GM20000 (cell line): ENCODE results near the gene RAB40B.

Source experiments
- DNase-seq: peaks from one replicate; pipeline ENCODE4 v3.0.0; 2012; ENCODE audit warnings: low spot score
- TF ChIP-seq, protein P1 (sequence below): IDR thresholded peaks from 2 replicates; pipeline ENCODE4 v1.5.1; 2012; ENCODE audit warnings: mild to moderate bottlenecking, control low read depth; ENCODE audit errors: extremely low read depth, missing control alignments

Gene RAB40B

GRCh38 chr17:82668024-82668630, 30.4 kb downstream of the RAB40B start:
- TF ChIP-seq, protein P1, sequence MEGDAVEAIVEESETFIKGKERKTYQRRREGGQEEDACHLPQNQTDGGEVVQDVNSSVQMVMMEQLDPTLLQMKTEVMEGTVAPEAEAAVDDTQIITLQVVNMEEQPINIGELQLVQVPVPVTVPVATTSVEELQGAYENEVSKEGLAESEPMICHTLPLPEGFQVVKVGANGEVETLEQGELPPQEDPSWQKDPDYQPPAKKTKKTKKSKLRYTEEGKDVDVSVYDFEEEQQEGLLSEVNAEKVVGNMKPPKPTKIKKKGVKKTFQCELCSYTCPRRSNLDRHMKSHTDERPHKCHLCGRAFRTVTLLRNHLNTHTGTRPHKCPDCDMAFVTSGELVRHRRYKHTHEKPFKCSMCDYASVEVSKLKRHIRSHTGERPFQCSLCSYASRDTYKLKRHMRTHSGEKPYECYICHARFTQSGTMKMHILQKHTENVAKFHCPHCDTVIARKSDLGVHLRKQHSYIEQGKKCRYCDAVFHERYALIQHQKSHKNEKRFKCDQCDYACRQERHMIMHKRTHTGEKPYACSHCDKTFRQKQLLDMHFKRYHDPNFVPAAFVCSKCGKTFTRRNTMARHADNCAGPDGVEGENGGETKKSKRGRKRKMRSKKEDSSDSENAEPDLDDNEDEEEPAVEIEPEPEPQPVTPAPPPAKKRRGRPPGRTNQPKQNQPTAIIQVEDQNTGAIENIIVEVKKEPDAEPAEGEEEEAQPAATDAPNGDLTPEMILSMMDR, result no peak
- no peak for DNase-seq

GRCh38 chr17:82667668-82668000, 30.9 kb downstream of the RAB40B start:
- TF ChIP-seq, protein P1, result no peak
- no peak for DNase-seq

GRCh38 chr17:82666931-82667667, 31.4 kb downstream of the RAB40B start:
- TF ChIP-seq, protein P1, result no peak
- no peak for DNase-seq

GRCh38 chr17:82665891-82666290, 32.6 kb downstream of the RAB40B start:
- TF ChIP-seq, protein P1, result no peak
- no peak for DNase-seq

DNA sequence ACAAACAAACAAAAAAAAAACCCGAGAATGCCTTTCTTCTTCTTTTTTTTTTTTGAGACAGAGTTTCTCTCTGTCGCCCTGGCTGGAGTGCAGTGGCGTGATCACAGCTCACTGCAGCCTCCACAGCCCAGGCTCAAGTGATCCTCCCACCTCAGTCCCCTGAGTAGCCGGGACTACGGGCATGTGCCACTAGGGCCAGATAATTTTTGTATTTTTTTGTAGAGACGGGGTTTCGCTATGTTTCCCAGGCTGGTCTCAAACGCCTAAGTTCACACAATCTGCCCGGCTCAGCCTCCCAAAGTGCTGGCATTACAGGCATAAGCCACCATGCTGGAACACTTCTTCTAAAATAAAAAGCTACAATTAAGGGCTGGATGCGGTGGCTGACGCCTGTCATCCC, 33.3 kb downstream of the RAB40B start:
- TF ChIP-seq, protein P1, result no peak
- DNase-seq, result no peak

- TF ChIP-seq, protein P1, result no peak
- no peak for DNase-seq
Observed at GRCh38 chr17:82664701-82665182, 33.8 kb downstream of the RAB40B start.

- no peak for DNase-seq
- TF ChIP-seq, protein P1, result no peak
Observed at GRCh38 chr17:82664276-82664575, 34.3 kb downstream of the RAB40B start.
